OCI-LY1 (cell line): ENCODE results near the gene TRPV6.

ENCODE experiments used
- H2AFZ ChIP-seq: fragments of 200-600 bp; sonication (generic), shearing (Covaris generic); 2 replicates; pipeline ENCODE4 v1.6.0; 2014; ENCODE audit warnings: antibody characterized with exemption, mild to moderate bottlenecking, low read length
- H3F3A ChIP-seq: fragments of 200-600 bp; sonication (generic), shearing (Covaris generic); 2 replicates; pipeline ENCODE4 v1.6.0; 2014; ENCODE audit warnings: mild to moderate bottlenecking, antibody characterized with exemption, low read length, moderate library complexity; ENCODE audit not compliant: insufficient read depth
- H3K27ac ChIP-seq: fragments of 200-600 bp; sonication (generic); 2 replicates; pipeline ENCODE4 v1.5.1; 2014; ENCODE audit warnings: low read length, mixed run types, mild to moderate bottlenecking, low read depth; ENCODE audit not compliant: poor library complexity, severe bottlenecking
- H3K27me3 ChIP-seq: fragments of 200-600 bp; sonication (generic); 2 replicates; pipeline ENCODE4 v1.6.0; 2014; ENCODE audit warnings: antibody characterized with exemption, mild to moderate bottlenecking, low read length, moderate library complexity; ENCODE audit not compliant: insufficient read depth
- H3K36me3 ChIP-seq: fragments of 200-600 bp; sonication (generic); 2 replicates; pipeline ENCODE4 v1.6.1; 2014; ENCODE audit warnings: mild to moderate bottlenecking, antibody characterized with exemption, low read length, moderate library complexity, mixed read lengths; ENCODE audit not compliant: insufficient read depth
- H3K4me1 ChIP-seq: fragments of 200-600 bp; sonication (generic); 2 replicates; pipeline ENCODE4 v1.5.1; 2014; ENCODE audit warnings: mild to moderate bottlenecking, low read length, moderate library complexity; ENCODE audit not compliant: insufficient read depth, severe bottlenecking
- H3K4me2 ChIP-seq: fragments of 200-600 bp; sonication (generic), shearing (Covaris generic); 2 replicates; pipeline ENCODE4 v1.6.1; 2014; ENCODE audit warnings: low read length
- H3K4me3 ChIP-seq: fragments of 200-600 bp; sonication (generic); 2 replicates; pipeline ENCODE4 v1.5.1; 2014; ENCODE audit warnings: low read length, low read depth, mild to moderate bottlenecking, mixed read lengths; ENCODE audit not compliant: poor library complexity, severe bottlenecking
- H3K79me2 ChIP-seq: fragments of 200-600 bp; shearing (Covaris generic); 2 replicates; pipeline ENCODE4 v1.6.1; 2016; ENCODE audit warnings: mixed run types, low read length, mixed read lengths; ENCODE audit not compliant: insufficient read depth
- H3K9ac ChIP-seq: fragments of 200-600 bp; sonication (generic), shearing (Covaris generic); 2 replicates; pipeline ENCODE4 v1.6.1; 2014; ENCODE audit warnings: mild to moderate bottlenecking, low read length, mixed read lengths
- H3K9me2 ChIP-seq: fragments of 200-600 bp; sonication (generic), shearing (Covaris generic); 2 replicates; pipeline ENCODE4 v1.6.1; 2014; ENCODE audit warnings: low read depth, mild to moderate bottlenecking, low read length, mixed read lengths
- H3K9me3 ChIP-seq: fragments of 200-600 bp; shearing (Covaris generic); 2 replicates; pipeline ENCODE4 v1.6.1; 2014; ENCODE audit warnings: low read length, mixed read lengths
- H4K20me1 ChIP-seq: fragments of 200-600 bp; sonication (generic), shearing (Covaris generic); 2 replicates; pipeline ENCODE4 v1.6.0; 2016; ENCODE audit warnings: mild to moderate bottlenecking, low read length; ENCODE audit not compliant: insufficient read depth
- CTCF ChIP-seq: fragments of 200-600 bp; sonication (generic), shearing (Covaris generic); IDR thresholded peaks from 2 replicates; pipeline ENCODE4 v1.5.1; 2017; ENCODE audit warnings: mild to moderate bottlenecking, antibody characterized with exemption, low read length, moderate library complexity, mixed read lengths
- EZH2 ChIP-seq: fragments of 200-600 bp; sonication (generic), shearing (Covaris generic); IDR thresholded peaks from 2 replicates; pipeline ENCODE4 v1.8.0; 2017; ENCODE audit warnings: borderline replicate concordance, mixed run types, mild to moderate bottlenecking, antibody characterized with exemption, low read length, moderate library complexity, mixed read lengths

Gene TRPV6

GRCh38 chr7:142914121-142914520 is 28.6 kb upstream of the TRPV6 start:
- no peak overlapping the region for H3K4me2 ChIP-seq
- no peak overlapping the region for H3K9ac ChIP-seq
- H3K27me3 ChIP-seq: peaks cover 3% of the 10 kb centered on the region; the same call in 1 of the 2 replicates
- no peak overlapping the region for H3K4me3 ChIP-seq
- H3F3A ChIP-seq: no peaks in the 10 kb centered on the region
- no peaks in the 10 kb centered on the region for H4K20me1 ChIP-seq
- H3K27ac ChIP-seq: no peak overlapping the region
- H3K9me3 ChIP-seq: no peaks in the 10 kb centered on the region
- H3K36me3 ChIP-seq: no peaks in the 10 kb centered on the region
- no peak for TF ChIP-seq CTCF
- no peak for TF ChIP-seq EZH2
- no peaks in the 10 kb centered on the region for H3K79me2 ChIP-seq
- no peak overlapping the region for H2AFZ ChIP-seq
- H3K4me1 ChIP-seq: no peaks in the 10 kb centered on the region
- no peaks in the 10 kb centered on the region for H3K9me2 ChIP-seq

GRCh38 chr7:142913566-142913965 is 28.0 kb upstream of the TRPV6 start:
- peaks cover 3% of the 10 kb centered on the region; the same call in 1 of the 2 replicates for H3K27me3 ChIP-seq
- H3K9ac ChIP-seq: no peak overlapping the region
- no peak overlapping the region for H3K4me3 ChIP-seq
- no peaks in the 10 kb centered on the region for H3K36me3 ChIP-seq
- H3K9me3 ChIP-seq: no peaks in the 10 kb centered on the region
- H3K4me2 ChIP-seq: no peak overlapping the region
- no peak overlapping the region for H2AFZ ChIP-seq
- H3K27ac ChIP-seq: no peak overlapping the region
- H3F3A ChIP-seq: no peaks in the 10 kb centered on the region
- no peak for TF ChIP-seq EZH2
- TF ChIP-seq CTCF: no peak
- H3K4me1 ChIP-seq: no peaks in the 10 kb centered on the region
- H4K20me1 ChIP-seq: no peaks in the 10 kb centered on the region
- H3K79me2 ChIP-seq: no peaks in the 10 kb centered on the region
- H3K9me2 ChIP-seq: no peaks in the 10 kb centered on the region

- Histone ChIP-seq H4K20me1 (no peaks in the 10 kb centered on the region), H3K79me2 (no peaks in the 10 kb centered on the region), H3K9me2 (no peaks in the 10 kb centered on the region), H3K27me3 (peaks cover 3% of the 10 kb centered on the region; the same call in 1 of the 2 replicates), H2AFZ (no peak overlapping the region), H3K4me3 (no peak overlapping the region), H3K9ac (no peak overlapping the region), H3F3A (no peaks in the 10 kb centered on the region), H3K4me2 (no peak overlapping the region), H3K27ac (no peak overlapping the region), H3K9me3 (no peaks in the 10 kb centered on the region), H3K4me1 (no peaks in the 10 kb centered on the region), H3K36me3 (no peaks in the 10 kb centered on the region)
- no peak for TF ChIP-seq CTCF
- TF ChIP-seq EZH2: no peak
Measured at GRCh38 chr7:142913051-142913450, 27.5 kb upstream of the TRPV6 start.
